Stomach (tissue), 4 donors: ENCODE data around the gene SLC1A2.

Experiments
- CTCF ChIP-seq, 7 experiments: fragments of 450-650 bp in 4 of 7; fragments of 200-600 bp in 3 of 7; sonication (generic) in 3 of 7; IDR thresholded peaks; one replicate each; pipeline ENCODE4 v1.5.1; 2016 to 2019; ENCODE audit warnings: antibody characterized with exemption in 7 of 7, control low read depth in 2 of 7, mild to moderate bottlenecking in 1 of 7
- POLR2A ChIP-seq, 4 donors: fragments of 450-650 bp; IDR thresholded peaks; one replicate each; pipeline ENCODE4 v1.6.1; 2016; ENCODE audit warnings: antibody characterized with exemption in 4 of 4, control low read depth in 2 of 4, mild to moderate bottlenecking in 1 of 4, moderate library complexity in 1 of 4
- POLR2AphosphoS5 ChIP-seq, 3 donors: sonication (generic); formaldehyde crosslinking; IDR thresholded peaks; one replicate each; pipeline ENCODE4 v1.6.1; 2016; ENCODE audit warnings: antibody characterized with exemption in 3 of 3

GRCh38 chr11:35346472-35347156 lies 72.7 kb downstream of the SLC1A2 start:
- no peak for TF ChIP-seq CTCF (IDR thresholded peaks at IDR 0.05)
- no peak for TF ChIP-seq POLR2A (IDR thresholded peaks at IDR 0.05)
- TF ChIP-seq POLR2AphosphoS5 (IDR thresholded peaks at IDR 0.05) = no peak
